Upper lobe of right lung (tissue), 1 donor: ENCODE data around the gene CLIP3. TPM values are rescaled to one million over a fixed set of nuclear protein-coding genes. Genes with fewer than 3 reads are reported as not detected.

Experiments
- ATAC-seq: fragments of 200-7000 bp; cut with Tn5 transposase; one replicate; pipeline ENCODE4 v1.9.1; 2020; ENCODE audit warnings: mild to moderate bottlenecking, moderate library complexity
- DNase-seq: peaks from one replicate; pipeline ENCODE4 v3.0.0-alpha.2; 2020
- H3K27ac ChIP-seq: fragments of 200-600 bp; one replicate; pipeline ENCODE4 v1.8.0; 2022
- H3K27me3 ChIP-seq: fragments of 200-600 bp; one replicate; pipeline ENCODE4 v1.8.0; 2022; ENCODE audit warnings: mild to moderate bottlenecking
- H3K36me3 ChIP-seq: fragments of 200-600 bp; one replicate; pipeline ENCODE4 v1.8.0; 2022
- H3K4me1 ChIP-seq: fragments of 200-600 bp; one replicate; pipeline ENCODE4 v1.8.0; 2022
- H3K4me3 ChIP-seq: fragments of 200-600 bp; one replicate; pipeline ENCODE4 v1.8.0; 2022; ENCODE audit warnings: mild to moderate bottlenecking
- H3K9me3 ChIP-seq: fragments of 200-600 bp; one replicate; pipeline ENCODE4 v1.8.0; 2022
- CTCF ChIP-seq: fragments of 200-600 bp; IDR thresholded peaks from one replicate; pipeline ENCODE4 v1.8.0; 2022; ENCODE audit warnings: antibody characterized with exemption
- intact Hi-C: fragments of 100-400 bp; cut with DNase I; formaldehyde crosslinking; loops from one replicate; pipeline ENCODE4 v1.11.0; 2022
- total RNA-seq: library from RNA; stranded (reverse); fragmentation: NEBNext Ultra II Directional; extraction: Animal tissue kit (Norgen Biotek cat#: 25700); gene quantifications from one replicate; pipeline ENCODE4 v1.2.1, GENCODE V29; 2021
- donor health status: DM: no; HTN: yes; CAD: no; lungs with severe emphysema.

Gene CLIP3
- total RNA-seq, 1 donor from 2014 or later: 10.5 TPM

- ATAC-seq (no peak), DNase-seq (no peak)
- no peaks in the 10 kb centered on the region for H3K9me3 ChIP-seq
- no peak overlapping the region for H3K4me3 ChIP-seq
- intact Hi-C loops: no loop called here
- H3K27ac ChIP-seq: no peak overlapping the region
- no peak for TF ChIP-seq CTCF
- peaks cover 7% of the 10 kb centered on the region for H3K4me1 ChIP-seq
- H3K36me3 ChIP-seq: no peaks in the 10 kb centered on the region
- H3K27me3 ChIP-seq: peaks cover 21% of the 10 kb centered on the region
Observed at GRCh38 chr19:35990771-35991730, 41.6 kb downstream of the CLIP3 start.

- H3K27me3 ChIP-seq: peaks cover 24% of the 10 kb centered on the region
- DNase-seq (no peak), ATAC-seq (no peak)
- no peak overlapping the region for H3K27ac ChIP-seq
- no peak overlapping the region for H3K4me3 ChIP-seq
- no peak for TF ChIP-seq CTCF
- no peaks in the 10 kb centered on the region for H3K9me3 ChIP-seq
- no peaks in the 10 kb centered on the region for H3K36me3 ChIP-seq
- peaks cover 4% of the 10 kb centered on the region for H3K4me1 ChIP-seq
- intact Hi-C loops: no loop called here
Observed at GRCh38 chr19:35990156-35990555, 42.5 kb downstream of the CLIP3 start.

GRCh38 chr19:35988824-35989223 is 43.8 kb downstream of the CLIP3 start:
- Histone ChIP-seq H3K36me3 (no peaks in the 10 kb centered on the region), H3K27ac (no peak overlapping the region), H3K9me3 (no peaks in the 10 kb centered on the region), H3K4me3 (no peak overlapping the region), H3K4me1 (no peaks in the 10 kb centered on the region), H3K27me3 (peaks cover 29% of the 10 kb centered on the region)
- no peak for DNase-seq
- intact Hi-C loops: no loop called here
- ATAC-seq: no peak
- TF ChIP-seq CTCF: no peak

- no peak overlapping the region for H3K27ac ChIP-seq
- no peaks in the 10 kb centered on the region for H3K4me1 ChIP-seq
- no peaks in the 10 kb centered on the region for H3K36me3 ChIP-seq
- ATAC-seq (no peak), DNase-seq (no peak)
- no peak for TF ChIP-seq CTCF
- no peaks in the 10 kb centered on the region for H3K9me3 ChIP-seq
- peaks cover 29% of the 10 kb centered on the region for H3K27me3 ChIP-seq
- intact Hi-C loops: no loop called here
- no peak overlapping the region for H3K4me3 ChIP-seq
Observed at GRCh38 chr19:35987571-35987896, 45.1 kb downstream of the CLIP3 start.

- Histone ChIP-seq H3K4me1 (no peaks in the 10 kb centered on the region), H3K27me3 (peaks cover 29% of the 10 kb centered on the region), H3K9me3 (no peaks in the 10 kb centered on the region), H3K4me3 (peak overlapping the region; percentile 35), H3K36me3 (no peaks in the 10 kb centered on the region), H3K27ac (no peak overlapping the region)
- DNase-seq (no peak), ATAC-seq (peak; percentile 69)
- TF ChIP-seq CTCF: no peak
- intact Hi-C loops: no loop called here
Observed at GRCh38 chr19:35986664-35987570, 45.8 kb downstream of the CLIP3 start.
